ENCODE results near the gene AKAP3. TPM values are rescaled to one million over a fixed set of nuclear protein-coding genes. Genes with fewer than 3 reads are reported as not detected.

The AKAP3 gene
- total RNA-seq = 1 to 10 TPM; 2.3 to 8.1 (median 4.7) TPM

DNA sequence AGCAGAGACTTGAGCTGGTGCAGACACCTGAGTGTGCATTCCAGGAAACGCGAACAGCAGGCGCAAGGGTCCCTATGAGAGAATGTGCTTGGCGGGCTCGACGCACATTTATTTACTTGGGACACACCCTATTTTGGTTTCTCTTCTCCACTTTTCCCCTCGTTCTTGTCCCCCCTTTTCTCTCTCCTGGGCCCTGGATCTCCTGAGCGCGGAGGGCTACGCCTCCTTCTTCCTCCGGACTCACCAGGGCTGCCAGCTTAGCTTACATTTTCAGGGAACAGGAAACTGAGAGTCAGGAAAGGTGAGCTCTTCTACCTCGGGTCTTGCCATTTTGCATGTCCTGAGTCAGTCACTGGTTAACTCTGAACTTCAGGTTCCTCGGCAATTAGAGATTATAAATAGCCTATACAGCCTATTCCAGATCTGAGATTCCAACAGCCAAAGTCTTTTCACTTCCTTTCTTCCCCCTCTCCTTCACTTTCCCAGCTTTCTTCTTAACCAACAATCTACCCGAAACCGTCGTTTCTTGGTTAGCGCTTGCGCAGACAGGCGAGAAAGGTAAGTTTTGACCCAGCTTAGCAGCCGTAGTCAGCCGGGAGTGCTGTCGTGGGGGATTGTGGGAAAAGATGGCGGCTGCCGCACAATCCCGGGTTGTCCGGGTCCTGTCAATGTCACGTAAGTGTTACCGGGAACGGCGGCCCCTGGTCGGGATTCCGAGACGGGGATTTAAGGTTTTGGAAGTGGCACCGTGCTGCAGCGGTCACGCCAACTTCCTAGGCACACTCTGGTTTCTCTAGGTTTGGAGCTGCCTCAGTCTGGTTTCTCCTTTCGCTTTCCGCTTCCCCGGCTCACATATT is at the start of gene AKAP3, which contains the start of gene NDUFA9:
Gene AKAP3 (minus strand): TSS at position 551 of the 857 bp plus-strand sequence. CDS start 10,855 bp downstream, outside the sequence.
Gene NDUFA9 (plus strand): TSS at position 614 of the 857 bp plus-strand sequence. CDS start 13 bp downstream, at position 627.
- 0 to 3% (median 0%) methylated on average over 5 to 14 of the region's 39 CpGs for WGBS, 10 experiments
- Histone ChIP-seq H3K27ac (peak within 1 kb of the TSS; percentile 95 to 96), H3K4me3 (peak within 1 kb of the TSS; percentile 55 to 96 (median 88)), H3K4me1 (replicated peaks in 1 of 2) (peaks cover 16% of the 10 kb centered on the region in 2 donors)
- ATAC-seq (replicated peaks in 6 of 8) = peak; percentile 87 to 99 (median 94)
- in situ Hi-C loops (cut with MboI; ENCODE audit: low pct_unique_long_range_greater_than_20kb in 2 of 9, low sequenced_read_pairs in 9 of 9, unreplicated experiment in 9 of 9) = no loop called here

DNA sequence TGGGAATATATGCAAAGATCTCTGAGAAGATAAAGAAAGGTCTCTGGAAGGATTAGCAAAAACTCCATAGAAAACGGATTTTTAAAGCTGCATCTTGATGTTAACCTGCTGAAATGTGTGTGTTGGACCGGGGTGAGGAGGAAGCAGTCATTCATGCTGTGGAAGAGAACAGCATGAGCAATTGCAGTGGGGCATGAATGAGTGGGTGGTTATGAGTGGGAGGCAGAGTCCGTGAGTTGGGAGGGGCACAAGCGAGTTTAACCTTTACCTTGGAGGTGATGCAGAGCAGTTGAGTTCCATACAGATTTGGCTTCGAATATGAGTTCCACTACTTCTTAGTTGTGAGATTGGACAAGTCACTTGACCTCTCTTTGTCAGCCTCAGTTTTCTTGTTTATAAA is 41.9 kb upstream of the AKAP3 start:
- WGBS, 10 experiments = 85 to 100% (median 97%) methylated on average over 1 to 5 of the region's 5 CpGs
- Histone ChIP-seq H3K4me1 (replicated peaks in 1 of 2) (no peaks in the 10 kb centered on the region), H3K4me3 (no peak overlapping the region), H3K27ac (no peak overlapping the region)
- ATAC-seq (replicated peaks in 6 of 8) = no peak
- in situ Hi-C loops (cut with MboI; ENCODE audit: low pct_unique_long_range_greater_than_20kb in 2 of 9, low sequenced_read_pairs in 9 of 9, unreplicated experiment in 9 of 9) = no loop called here

DNA sequence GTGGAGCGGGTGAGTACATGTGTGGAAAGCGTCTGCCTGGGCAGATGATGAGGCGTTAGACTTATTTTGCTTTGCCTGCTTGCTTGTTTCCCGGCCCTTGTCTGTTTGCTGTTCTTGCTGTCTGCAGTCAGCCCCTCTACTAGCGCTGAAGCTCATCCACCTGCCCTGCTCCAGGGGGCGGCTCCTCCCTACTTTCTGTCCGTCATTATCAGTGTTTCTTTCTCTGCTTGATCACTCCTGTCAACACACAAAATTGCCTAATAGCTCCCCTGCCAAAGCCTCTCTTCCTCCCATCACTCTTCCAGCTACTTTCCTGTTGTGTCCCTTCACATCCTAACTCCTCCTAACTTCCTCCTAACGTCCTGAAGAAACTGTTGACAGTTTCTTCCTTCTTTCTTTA is 36.5 kb upstream of the AKAP3 start:
- H3K4me3 ChIP-seq = no peak overlapping the region
- ATAC-seq (replicated peaks in 6 of 8) = no peak
- in situ Hi-C loops (cut with MboI; ENCODE audit: low pct_unique_long_range_greater_than_20kb in 2 of 9, low sequenced_read_pairs in 9 of 9, unreplicated experiment in 9 of 9) = no loop called here
- WGBS, 10 experiments = 50 to 100% (median 90%) methylated on average over 1 to 8 of the region's 8 CpGs; no CpG with 5 or more reads in 1 of the 10 experiments
- no peaks in the 10 kb centered on the region for H3K4me1 ChIP-seq (replicated peaks in 1 of 2)
- H3K27ac ChIP-seq = no peak overlapping the region

DNA sequence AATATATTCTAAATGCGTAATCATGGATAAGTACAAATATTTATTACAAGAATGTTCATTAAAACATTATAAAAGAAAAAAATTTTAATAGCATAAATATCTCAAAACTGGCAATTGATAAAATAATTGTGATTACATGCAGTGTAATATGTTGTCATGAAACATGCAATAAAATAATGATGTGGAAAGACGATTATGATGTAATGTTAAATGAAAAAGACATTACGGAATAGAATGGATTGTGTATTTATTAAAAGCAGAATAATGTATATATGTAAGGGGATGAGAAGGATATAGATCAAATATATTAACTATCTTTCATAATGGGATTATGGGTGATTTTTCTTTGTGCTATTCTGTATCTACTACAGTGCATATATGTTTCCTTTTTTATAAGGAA is 32.9 kb upstream of the AKAP3 start:
- H3K4me1 ChIP-seq (replicated peaks in 1 of 2) = no peaks in the 10 kb centered on the region
- no peak overlapping the region for H3K4me3 ChIP-seq
- WGBS, 10 experiments = 72 to 100% (median 85%) methylated on average over 2 to 3 of the region's 3 CpGs
- H3K27ac ChIP-seq = no peak overlapping the region
- ATAC-seq (replicated peaks in 6 of 8) = no peak
- in situ Hi-C loops (cut with MboI; ENCODE audit: low pct_unique_long_range_greater_than_20kb in 2 of 9, low sequenced_read_pairs in 9 of 9, unreplicated experiment in 9 of 9) = no loop called here

DNA sequence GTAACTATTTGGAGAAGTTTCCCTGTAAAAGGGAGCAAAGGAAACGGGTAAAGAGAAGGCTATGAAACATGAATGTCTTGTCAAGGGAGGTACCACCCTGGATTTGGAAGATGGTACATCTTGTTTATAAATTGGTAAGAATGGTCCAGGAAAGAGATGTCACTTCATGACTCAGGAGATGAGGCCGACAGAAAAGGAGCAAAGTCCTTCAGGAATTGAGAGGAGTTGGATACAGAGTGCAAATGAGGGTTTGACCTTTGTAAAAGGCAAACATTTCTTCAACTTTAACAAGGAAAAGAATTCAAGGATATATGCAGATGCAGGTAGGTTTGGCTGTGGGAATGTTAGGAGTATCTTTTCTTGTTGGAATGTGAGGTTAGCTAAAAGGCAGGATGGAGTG is 30.9 kb upstream of the AKAP3 start:
- no peak for ATAC-seq (replicated peaks in 6 of 8)
- Histone ChIP-seq H3K4me3 (no peak overlapping the region), H3K4me1 (replicated peaks in 1 of 2) (no peaks in the 10 kb centered on the region), H3K27ac (no peak overlapping the region)
- in situ Hi-C loops (cut with MboI; ENCODE audit: low pct_unique_long_range_greater_than_20kb in 2 of 9, low sequenced_read_pairs in 9 of 9, unreplicated experiment in 9 of 9) = no loop called here
- 60 to 100% (median 87%) methylated on average over 1 to 2 of the region's 2 CpGs for WGBS, 10 experiments

DNA sequence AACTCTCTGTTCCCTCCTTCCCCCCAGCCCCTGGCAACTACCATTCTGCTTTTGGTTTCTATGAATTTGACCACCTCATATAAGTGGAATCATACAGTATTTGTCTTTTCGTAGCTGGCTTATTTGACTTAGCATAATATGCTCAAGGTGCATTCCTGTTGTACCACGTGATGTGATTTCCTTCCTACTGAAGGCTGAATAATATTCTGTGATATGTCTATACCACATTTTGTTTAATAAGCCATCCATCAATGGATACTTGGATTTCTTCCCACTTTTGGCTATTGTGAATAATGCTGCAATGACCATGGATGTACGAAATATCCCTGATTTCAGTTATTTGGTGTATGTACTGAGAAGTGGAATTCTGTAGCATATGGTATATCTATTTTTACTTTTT is 16.4 kb upstream of the AKAP3 start:
- Histone ChIP-seq H3K27ac (no peak overlapping the region), H3K4me1 (replicated peaks in 1 of 2) (no peaks in the 10 kb centered on the region), H3K4me3 (no peak overlapping the region)
- 71 to 100% (median 100%) methylated on average over 1 to 3 of the region's 3 CpGs; no CpG with 5 or more reads in 2 of the 10 experiments for WGBS, 10 experiments
- no peak for ATAC-seq (replicated peaks in 6 of 8)
- in situ Hi-C loops (cut with MboI; ENCODE audit: low pct_unique_long_range_greater_than_20kb in 2 of 9, low sequenced_read_pairs in 9 of 9, unreplicated experiment in 9 of 9) = no loop called here

DNA sequence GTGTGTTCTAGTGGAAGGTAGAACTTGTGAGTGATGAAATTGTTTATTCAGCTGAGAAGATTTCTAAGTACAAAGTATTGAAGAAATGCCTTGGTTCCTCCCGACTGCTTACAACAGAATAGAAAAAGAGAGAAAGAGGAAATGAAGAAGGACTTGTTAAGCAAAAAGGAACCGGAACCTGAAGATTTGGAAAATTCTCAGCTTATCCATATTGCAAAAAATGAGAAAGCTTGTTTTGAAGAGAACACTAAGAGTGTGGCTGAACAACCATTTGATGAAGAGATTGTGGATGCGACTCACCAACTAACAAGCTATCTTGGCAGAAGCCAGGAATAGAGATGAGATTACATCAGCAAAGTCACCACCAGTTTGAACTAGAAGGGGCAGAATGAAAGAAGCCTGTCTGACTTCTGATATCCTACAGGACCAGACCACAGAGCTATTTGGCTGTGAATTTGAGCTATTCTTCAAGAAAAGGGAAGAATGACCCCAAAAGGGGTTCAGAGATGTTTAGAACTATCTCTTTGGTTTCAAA is 15.2 kb upstream of the AKAP3 start:
- 0 to 93% (median 48%) methylated on average over 1 to 3 of the region's 3 CpGs for WGBS, 10 experiments
- no peaks in the 10 kb centered on the region for H3K4me1 ChIP-seq (replicated peaks in 1 of 2)
- H3K27ac ChIP-seq = no peak overlapping the region
- in situ Hi-C loops (cut with MboI; ENCODE audit: low pct_unique_long_range_greater_than_20kb in 2 of 9, low sequenced_read_pairs in 9 of 9, unreplicated experiment in 9 of 9) = no loop called here
- peak in 5 of 8 experiments; percentile 38 to 77 (median 63) for ATAC-seq (replicated peaks in 6 of 8)
- H3K4me3 ChIP-seq = no peak overlapping the region

DNA sequence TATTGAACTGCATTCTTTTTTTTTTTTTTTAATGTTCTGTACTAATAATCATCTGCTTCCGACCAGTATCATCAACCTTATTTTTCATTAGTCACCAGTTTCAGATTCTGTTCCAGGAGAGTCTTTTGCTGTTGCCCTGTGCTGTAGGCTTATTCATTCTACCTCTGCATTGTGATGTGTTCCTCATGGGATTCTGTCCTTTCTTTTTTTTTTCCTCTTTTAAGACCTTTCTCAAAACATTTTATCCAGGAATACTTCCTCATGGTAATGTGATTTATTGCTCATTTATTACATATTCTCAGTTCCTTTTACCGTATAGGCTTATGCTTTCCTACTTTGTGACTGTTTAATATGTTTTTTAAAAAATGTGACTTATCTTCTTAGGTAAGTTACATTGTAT is 4.8 kb upstream of the AKAP3 start:
- WGBS, 10 experiments = 54 to 100% (median 92%) methylated on average over 1 to 2 of the region's 2 CpGs; no CpG with 5 or more reads in 1 of the 10 experiments
- H3K4me1 ChIP-seq (replicated peaks in 1 of 2) = peaks cover 5 to 12% of the 10 kb centered on the region in 2 donors
- no peak overlapping the region for H3K27ac ChIP-seq
- no peak for ATAC-seq (replicated peaks in 6 of 8)
- in situ Hi-C loops (cut with MboI; ENCODE audit: low pct_unique_long_range_greater_than_20kb in 2 of 9, low sequenced_read_pairs in 9 of 9, unreplicated experiment in 9 of 9) = no loop called here
- no peak overlapping the region for H3K4me3 ChIP-seq

DNA sequence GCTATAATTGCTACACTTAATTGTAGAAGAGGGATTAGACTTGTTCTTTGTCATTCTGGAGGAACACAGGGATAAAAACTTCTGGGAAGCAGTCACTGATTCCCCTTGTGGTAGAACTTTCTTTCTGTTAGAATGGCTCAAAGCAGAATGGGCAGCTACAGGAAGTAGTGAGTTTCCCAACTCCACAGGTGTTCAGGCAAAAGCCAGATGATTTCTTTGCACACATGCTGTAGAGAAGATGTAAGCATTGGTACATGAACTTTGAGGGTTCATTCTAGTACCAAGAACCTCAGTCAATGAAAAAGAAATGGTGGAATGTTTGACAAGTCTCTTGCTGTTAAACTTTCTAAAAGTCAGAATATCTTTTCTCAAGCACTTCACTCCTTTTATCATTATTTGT is 4.4 kb upstream of the AKAP3 start:
- no peak for ATAC-seq (replicated peaks in 6 of 8)
- peaks cover 5 to 12% of the 10 kb centered on the region in 2 donors for H3K4me1 ChIP-seq (replicated peaks in 1 of 2)
- in situ Hi-C loops (cut with MboI; ENCODE audit: low pct_unique_long_range_greater_than_20kb in 2 of 9, low sequenced_read_pairs in 9 of 9, unreplicated experiment in 9 of 9) = no loop called here
- no peak overlapping the region for H3K4me3 ChIP-seq
- H3K27ac ChIP-seq = no peak overlapping the region

DNA sequence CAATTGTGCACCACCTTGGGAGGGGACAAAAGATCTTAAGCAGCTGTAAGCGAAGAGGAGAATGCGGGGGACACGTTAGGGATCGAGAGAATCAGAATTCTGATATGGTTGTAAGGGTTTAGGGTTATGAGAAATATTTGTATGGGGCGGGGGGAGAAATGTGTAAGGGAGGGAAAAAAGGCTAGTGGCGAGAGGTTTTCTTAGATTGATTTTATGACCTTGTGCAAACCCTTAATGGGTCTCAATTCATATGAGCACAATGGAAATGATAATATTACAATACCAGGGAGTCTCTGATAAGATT is 459 bp upstream of the AKAP3 start:
- ATAC-seq (replicated peaks in 6 of 8) = no peak
- in situ Hi-C loops (cut with MboI; ENCODE audit: low pct_unique_long_range_greater_than_20kb in 2 of 9, low sequenced_read_pairs in 9 of 9, unreplicated experiment in 9 of 9) = no loop called here
- Histone ChIP-seq H3K27ac (peak overlapping the region; percentile 95 to 96), H3K4me3 (peak overlapping the region; percentile 55 to 96 (median 88)), H3K4me1 (replicated peaks in 1 of 2) (peaks cover 16% of the 10 kb centered on the region in 2 donors)
- 0 to 13% (median 0%) methylated on average over 1 to 6 of the region's 6 CpGs; no CpG with 5 or more reads in 2 of the 10 experiments for WGBS, 10 experiments

DNA sequence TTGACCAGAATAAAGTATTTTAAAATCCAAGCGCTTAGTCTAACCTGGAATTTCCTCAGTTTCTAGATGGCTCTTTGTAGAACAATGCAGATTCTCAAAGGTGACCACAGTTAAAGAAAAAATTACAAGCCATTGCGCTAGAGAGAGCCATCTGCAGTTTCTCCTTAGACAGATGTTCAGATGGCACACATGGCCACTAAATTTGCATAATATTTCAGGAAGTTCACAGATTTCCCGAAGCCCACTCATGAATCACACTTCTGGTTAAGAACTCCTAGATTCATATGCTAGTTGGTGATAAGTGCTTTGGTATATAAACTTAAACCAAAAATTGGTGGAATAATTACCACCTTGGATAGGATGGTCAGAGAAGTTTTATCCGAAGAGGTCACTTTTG is 749 bp downstream of the AKAP3 start:
- H3K27ac ChIP-seq = no peak overlapping the region
- WGBS, 10 experiments = 36 to 100% (median 52%) methylated on average over 1 to 4 of the region's 4 CpGs; no CpG with 5 or more reads in 1 of the 10 experiments
- peak in 3 of 8 experiments; percentile 24 to 35 (median 27) for ATAC-seq (replicated peaks in 6 of 8)
- H3K4me3 ChIP-seq = peak overlapping the region; percentile 55 to 96 (median 88)
- in situ Hi-C loops (cut with MboI; ENCODE audit: low pct_unique_long_range_greater_than_20kb in 2 of 9, low sequenced_read_pairs in 9 of 9, unreplicated experiment in 9 of 9) = no loop called here
- peaks cover 16% of the 10 kb centered on the region in 2 donors for H3K4me1 ChIP-seq (replicated peaks in 1 of 2)

DNA sequence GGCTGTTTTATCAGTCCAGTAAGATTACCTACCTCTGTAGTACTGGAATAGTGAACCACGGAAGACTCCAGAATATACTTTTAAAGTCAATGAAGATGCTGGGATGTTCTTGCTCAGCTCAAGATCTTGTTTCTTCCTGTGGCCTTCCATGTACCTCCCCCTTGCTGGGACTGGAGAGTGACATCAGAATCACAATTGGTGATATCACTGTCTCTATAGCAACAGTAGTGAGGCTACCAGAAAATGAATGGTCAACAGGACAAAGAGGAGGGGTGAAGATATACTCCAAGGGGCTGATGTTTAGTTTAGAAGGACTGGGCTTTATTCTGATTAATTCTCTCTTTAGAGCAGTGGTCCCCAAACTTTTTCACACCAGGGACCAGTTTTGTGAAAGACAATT is 3.8 kb downstream of the AKAP3 start:
- Histone ChIP-seq H3K4me1 (replicated peaks in 1 of 2) (peaks cover 9 to 14% of the 10 kb centered on the region in 2 donors), H3K4me3 (no peak overlapping the region), H3K27ac (no peak overlapping the region)
- ATAC-seq (replicated peaks in 6 of 8) = peak in 2 of 8 experiments; percentile 63 to 81
- WGBS, 10 experiments = 38 to 100% (median 88%) methylated on average over 1 of the region's 1 CpG; no CpG with 5 or more reads in 3 of the 10 experiments
- in situ Hi-C loops (cut with MboI; ENCODE audit: low pct_unique_long_range_greater_than_20kb in 2 of 9, low sequenced_read_pairs in 9 of 9, unreplicated experiment in 9 of 9) = no loop called here

DNA sequence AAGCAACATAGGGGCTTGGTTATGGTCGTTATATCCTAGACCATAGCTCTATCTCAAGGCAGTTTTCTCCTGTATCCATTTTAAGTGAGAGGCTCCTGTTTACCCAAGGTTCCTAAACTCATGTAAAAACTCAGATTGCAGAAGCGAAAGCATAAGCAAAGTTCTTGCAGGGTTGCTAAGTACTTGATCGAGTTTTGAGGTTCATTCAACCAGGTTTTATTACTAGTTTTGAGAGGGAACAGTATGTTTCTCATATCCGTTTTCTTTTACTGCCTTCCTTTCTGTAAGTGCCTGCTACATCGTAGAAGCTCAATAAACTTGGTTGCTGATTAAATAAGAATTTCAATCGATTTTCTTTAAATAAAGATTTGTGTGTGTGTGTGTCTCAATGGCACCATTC is 5.1 kb downstream of the AKAP3 start:
- Histone ChIP-seq H3K27ac (no peak overlapping the region), H3K4me3 (no peak overlapping the region), H3K4me1 (replicated peaks in 1 of 2) (peaks cover 5 to 11% of the 10 kb centered on the region in 2 donors)
- WGBS, 10 experiments = 20 to 100% (median 66%) methylated on average over 1 to 6 of the region's 6 CpGs
- no peak for ATAC-seq (replicated peaks in 6 of 8)
- in situ Hi-C loops (cut with MboI; ENCODE audit: low pct_unique_long_range_greater_than_20kb in 2 of 9, low sequenced_read_pairs in 9 of 9, unreplicated experiment in 9 of 9) = no loop called here

Data from motor neuron (in vitro differentiated cells).